Loucy (cell line): ENCODE results near the gene GMFB.

Experiments used
- EZH2phosphoT487 ChIP-seq: fragments of 200-600 bp; IDR thresholded peaks from 2 replicates; pipeline ENCODE4 v1.6.1; 2018; ENCODE audit warnings: antibody characterized with exemption, mild to moderate bottlenecking, moderate library complexity, borderline replicate concordance
- TF ChIP-seq, protein P1 (sequence below): fragments of 200-600 bp; sonication (generic); conservative IDR thresholded peaks from 2 replicates; pipeline ENCODE4 v1.5.1; 2014; ENCODE audit warnings: mild to moderate bottlenecking, antibody characterized with exemption, low read length

DNA sequence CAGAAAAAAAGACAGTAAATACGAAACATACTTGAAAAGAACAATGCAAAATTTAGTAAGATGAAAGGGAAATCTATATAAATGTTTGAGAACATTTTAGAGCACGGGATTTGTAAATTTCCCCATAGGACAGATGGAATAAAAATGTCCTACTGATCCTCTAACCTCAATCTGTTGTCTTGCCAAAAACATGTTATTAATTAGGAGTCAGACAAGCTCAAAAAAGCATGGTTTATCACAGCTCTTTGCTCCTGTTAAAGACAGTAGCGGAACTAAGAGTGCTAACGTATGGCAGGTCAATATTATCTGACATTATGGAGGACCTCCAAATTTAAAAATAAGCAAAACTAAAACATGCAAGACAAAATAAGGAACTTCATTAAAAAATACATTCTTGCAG is 12.9 kb downstream of the GMFB start:
- TF ChIP-seq, protein P1, sequence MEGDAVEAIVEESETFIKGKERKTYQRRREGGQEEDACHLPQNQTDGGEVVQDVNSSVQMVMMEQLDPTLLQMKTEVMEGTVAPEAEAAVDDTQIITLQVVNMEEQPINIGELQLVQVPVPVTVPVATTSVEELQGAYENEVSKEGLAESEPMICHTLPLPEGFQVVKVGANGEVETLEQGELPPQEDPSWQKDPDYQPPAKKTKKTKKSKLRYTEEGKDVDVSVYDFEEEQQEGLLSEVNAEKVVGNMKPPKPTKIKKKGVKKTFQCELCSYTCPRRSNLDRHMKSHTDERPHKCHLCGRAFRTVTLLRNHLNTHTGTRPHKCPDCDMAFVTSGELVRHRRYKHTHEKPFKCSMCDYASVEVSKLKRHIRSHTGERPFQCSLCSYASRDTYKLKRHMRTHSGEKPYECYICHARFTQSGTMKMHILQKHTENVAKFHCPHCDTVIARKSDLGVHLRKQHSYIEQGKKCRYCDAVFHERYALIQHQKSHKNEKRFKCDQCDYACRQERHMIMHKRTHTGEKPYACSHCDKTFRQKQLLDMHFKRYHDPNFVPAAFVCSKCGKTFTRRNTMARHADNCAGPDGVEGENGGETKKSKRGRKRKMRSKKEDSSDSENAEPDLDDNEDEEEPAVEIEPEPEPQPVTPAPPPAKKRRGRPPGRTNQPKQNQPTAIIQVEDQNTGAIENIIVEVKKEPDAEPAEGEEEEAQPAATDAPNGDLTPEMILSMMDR, result no peak
- no peak for TF ChIP-seq EZH2phosphoT487
